Activated naive CD4-positive, alpha-beta T cell treated with anti-CD3 and anti-CD28 coated beads, Interleukin-2, amount 50 U/mL, for 16 hours (primary cell): ENCODE measurements around the gene FUT7.

Experiments used
- DNase-seq: peaks from one replicate; pipeline ENCODE4 v3.0.0-alpha.2; 2020

FUT7 gene

GRCh38 chr9:137032858-137033257, 970 bp upstream of the FUT7 start:
- no peak for DNase-seq

DNA sequence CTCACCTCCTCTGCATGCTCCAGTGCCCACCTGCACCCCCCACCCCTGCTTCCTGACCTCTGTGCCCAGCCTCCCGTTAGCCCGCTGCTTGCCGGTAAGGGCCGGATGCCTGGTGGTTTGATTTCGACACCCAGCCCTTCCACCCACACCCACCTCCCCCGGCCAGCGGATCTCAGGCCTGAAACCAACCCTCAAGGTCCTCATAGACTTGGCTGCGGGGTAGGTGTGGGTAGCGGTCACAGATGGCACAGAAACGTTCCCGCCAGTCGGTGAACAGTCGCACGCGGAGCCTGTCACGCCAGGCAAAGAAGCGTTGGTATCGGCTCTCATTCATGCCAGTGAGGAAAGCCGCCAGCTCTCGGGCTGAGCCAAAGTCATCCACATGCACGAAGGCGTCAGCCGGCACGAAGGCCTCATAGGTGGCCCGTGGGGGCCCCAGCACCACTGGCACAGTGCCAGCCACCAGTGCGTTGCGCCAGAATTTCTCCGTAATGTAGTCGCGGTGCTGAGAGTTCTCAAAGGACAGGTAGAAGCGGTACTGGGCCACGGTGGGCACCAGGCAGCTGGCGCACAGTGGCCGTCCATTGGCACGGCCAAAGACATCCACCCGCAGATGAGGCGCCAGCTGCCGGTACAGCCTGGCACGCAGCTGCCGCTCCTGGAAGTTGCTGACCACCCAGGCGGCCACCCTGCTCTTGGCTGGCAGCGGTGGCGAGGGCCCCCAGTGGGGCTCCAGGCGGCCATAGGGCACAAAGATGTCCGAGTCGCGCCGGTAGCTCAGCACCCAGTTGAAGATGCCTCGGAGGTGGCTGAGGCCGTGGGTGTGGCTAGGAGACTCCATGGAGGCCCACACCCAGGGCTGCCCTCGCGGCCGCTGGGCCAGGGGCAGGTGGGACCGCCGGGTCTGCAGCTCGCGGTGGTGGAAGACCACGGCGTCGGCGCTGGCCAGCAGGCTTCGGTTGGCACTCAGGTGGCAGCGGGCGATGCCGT, 1.1 kb downstream of the FUT7 start:
- DNase-seq, result no peak

DNA sequence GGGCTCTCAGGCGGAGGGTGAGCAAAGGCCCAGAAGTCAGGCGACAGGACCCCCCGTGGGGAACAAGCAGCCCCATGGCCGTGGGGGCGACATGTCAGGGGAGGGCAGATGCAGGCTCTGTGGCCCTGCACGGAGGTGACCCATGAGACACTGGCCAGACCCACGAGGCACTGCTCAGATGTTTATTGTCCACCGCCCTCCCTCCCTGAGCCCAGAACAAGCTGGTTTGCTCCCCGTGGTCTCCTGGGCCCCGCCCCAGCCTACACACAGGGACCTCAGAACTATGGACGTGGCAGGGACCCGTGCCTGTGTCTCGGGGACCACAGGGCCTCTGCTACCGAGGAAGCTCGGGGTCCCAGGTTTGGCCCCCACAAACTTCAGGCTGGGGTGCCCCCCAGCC, 1.9 kb downstream of the FUT7 start:
- no peak for DNase-seq

DNA sequence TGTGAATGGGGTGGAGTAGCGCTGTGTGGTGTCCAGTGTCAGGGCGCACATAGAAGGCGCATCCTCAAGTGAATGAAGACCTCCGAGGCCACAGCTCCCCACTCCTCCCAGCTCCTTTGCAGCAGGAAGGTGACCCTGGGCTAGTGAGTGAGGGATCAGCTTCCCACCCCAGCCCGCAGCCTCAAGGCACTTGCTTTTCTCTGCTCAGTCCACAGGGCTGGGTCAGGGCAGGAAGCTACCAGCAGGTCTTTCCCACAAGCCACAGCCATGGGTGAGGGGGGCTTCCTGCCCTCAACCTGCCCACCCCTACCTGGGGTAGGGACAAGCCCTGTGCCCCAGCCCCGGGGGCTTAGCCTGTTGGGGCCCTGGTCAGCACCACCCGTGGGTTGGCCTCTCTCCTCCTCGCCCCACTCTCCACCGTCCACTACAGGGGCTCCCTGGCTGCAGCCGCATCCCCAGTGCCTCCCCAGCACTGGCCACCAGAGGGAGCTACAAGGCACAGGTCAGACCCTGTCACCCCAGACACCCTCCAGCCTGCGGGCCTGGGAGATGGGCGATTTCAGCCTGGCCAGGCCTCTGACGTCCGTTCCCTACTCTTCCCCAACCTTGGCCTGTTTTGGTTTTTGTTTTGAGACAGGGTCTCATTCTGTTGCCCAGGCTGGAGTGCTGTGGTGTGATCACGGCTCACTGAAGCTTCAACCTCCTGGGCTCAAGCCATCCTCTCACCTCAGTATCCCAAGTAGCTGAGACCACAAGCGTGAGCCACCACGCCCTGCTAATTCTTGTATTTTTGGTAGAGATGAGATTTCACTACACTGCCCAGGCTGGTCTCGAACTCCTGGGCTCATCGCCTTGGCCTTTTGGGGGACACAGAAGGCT, 2.6 kb downstream of the FUT7 start:
- peak; percentile 75 for DNase-seq

- DNase-seq, result peak; percentile 70
Observed at GRCh38 chr9:137028263-137029057, 3.4 kb downstream of the FUT7 start.

- no peak for DNase-seq
Observed at GRCh38 chr9:137027369-137028262, 4.3 kb downstream of the FUT7 start, which contains the start of gene ABCA2. Gene ABCA2, minus strand, starts transcription at chr9:137028237. Its CDS starts 97 bp downstream, at chr9:137028140.

GRCh38 chr9:137026828-137027227, 5.1 kb downstream of the FUT7 start:
- DNase-seq, result no peak

DNA sequence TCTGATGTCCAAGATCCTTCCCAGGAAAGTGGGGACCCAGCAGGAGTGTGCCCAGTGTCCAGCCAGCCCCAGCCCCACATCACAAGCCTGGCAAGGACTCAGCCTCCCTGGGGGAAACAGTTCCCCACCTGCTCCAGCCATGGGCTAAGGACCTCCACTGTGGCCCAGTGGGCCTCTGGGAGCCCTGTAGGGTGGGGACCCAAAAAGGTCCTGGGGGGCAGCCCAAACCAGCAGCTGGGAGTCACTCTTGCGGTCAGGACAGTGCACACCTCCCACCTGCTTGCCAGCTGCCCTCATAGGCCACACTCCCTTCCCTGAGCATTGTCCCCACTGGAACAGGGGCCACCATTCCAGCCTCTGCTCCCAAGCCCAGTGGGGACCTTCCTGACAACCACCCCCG, 5.5 kb downstream of the FUT7 start:
- DNase-seq, result no peak

DNA sequence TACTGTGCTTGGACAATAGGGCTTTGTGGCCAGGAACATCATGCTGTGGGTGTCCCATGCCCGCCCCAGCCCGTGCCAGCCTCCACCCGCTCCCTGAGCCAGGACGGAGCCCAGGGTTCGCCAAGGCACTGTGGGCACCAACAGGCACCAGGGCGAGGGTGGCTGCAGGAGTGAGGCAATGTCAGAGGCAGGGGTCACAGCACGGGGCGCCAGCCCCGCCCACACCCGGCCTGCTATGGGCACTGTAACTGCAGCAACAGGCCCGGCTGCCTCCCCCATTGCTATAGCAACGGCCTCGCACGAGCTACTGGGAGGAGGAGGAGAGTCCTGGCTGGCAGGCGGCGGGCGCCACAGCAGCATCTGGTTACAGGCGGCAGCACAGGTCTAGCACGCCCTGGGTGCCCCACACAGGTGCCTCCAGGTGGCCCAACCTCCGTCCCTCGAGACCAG, 6.3 kb downstream of the FUT7 start:
- DNase-seq, result no peak

- no peak for DNase-seq
Observed at GRCh38 chr9:137023583-137023991, 8.3 kb downstream of the FUT7 start.

- DNase-seq, result no peak
Observed at GRCh38 chr9:137023157-137023556, 8.7 kb downstream of the FUT7 start.

- DNase-seq, result no peak
Observed at GRCh38 chr9:137022662-137023008, 9.3 kb downstream of the FUT7 start.

DNA sequence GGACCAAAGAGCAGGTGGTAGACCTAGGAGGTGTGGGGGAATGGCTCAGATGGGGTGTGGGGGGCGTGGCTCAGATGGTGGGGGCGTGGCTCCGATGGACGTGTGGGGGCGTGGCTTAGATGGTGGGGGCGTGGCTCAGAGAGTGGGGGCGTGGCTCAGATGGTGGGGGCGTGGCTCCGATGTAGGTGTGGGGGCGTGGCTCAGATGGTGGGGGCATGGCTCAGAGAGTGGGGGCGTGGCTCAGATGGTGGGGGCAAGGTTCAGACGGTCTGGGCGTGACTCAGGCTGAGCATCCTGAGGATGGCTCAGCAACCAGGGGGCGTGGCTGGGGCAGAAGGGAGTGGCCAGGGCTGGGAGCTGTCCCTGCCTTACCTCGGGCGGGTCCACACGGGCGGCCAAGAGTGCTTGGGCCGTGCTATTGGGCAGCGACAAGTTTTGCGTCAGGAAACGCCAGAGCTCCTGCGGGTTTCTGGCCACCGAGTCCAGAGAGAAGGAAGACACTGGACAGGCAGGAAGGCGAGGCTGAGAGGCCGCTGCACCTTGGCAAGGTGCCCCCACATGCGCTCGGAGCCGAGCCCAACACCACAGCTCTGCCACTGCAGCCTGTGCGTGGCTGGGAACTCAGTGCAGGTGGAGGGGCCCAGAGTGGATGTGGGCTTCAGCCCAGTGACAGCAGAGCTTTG, 9.8 kb downstream of the FUT7 start:
- DNase-seq, result peak; percentile 70

DNA sequence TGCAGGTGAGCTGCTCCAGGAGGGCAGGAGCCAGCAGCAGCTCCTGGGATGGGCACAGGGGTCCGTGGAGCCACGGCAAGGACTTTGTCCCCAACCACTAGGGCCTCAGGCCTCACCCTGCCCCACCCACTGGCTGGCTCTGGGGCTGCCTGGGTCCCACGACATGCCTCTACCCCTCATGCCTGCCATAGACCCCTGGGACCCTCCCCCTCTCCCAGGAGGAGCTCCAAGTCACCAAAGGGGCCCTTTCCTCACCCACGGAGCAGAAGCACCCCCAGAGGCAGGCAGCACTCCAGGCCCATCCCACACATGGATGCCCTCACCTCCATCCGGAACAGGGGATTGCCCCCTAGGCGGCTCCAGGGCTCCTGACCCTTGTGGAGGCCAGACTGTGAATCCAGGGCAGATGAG, 10.3 kb downstream of the FUT7 start:
- DNase-seq, result no peak

- DNase-seq, result no peak
Observed at GRCh38 chr9:137020771-137021567, 10.9 kb downstream of the FUT7 start.

DNA sequence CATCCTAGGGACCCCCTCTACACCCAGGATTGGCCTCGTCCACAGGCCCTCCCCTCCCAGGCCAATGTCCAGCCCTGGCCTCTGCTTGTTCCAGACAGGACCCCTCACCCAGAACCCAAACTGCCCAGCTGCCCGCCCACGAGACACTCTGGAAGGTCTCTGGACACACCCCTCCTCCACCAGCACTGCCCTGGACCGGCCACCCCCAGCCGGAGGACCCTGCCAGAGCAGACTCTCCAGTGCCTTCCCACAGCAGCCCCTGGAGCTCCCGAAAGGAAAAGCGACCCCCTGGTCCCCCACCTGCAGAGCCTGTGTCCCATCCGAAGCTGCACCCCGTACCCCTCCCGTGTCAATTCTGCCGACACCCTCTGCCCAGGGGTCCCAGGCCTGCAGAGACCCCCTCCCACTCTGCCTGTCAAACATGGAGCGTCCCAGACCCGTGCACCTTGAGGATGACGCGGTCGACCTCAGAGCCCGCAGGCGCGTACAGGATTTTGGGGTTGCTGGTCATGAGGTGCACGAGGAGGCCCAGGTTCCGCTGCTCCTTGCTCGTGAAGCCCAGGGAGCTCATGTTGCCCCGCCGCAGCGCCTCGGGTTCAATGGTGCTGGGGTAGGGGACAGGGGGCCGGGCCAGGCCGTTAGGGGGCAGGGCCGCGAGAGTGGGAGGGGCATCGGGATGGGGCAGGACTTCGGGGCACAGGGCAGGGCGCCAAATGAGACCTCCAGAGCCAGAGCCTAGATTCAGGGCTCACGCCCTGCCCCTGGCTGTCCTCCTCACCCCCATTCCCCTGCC, 11.8 kb downstream of the FUT7 start:
- DNase-seq, result no peak

DNA sequence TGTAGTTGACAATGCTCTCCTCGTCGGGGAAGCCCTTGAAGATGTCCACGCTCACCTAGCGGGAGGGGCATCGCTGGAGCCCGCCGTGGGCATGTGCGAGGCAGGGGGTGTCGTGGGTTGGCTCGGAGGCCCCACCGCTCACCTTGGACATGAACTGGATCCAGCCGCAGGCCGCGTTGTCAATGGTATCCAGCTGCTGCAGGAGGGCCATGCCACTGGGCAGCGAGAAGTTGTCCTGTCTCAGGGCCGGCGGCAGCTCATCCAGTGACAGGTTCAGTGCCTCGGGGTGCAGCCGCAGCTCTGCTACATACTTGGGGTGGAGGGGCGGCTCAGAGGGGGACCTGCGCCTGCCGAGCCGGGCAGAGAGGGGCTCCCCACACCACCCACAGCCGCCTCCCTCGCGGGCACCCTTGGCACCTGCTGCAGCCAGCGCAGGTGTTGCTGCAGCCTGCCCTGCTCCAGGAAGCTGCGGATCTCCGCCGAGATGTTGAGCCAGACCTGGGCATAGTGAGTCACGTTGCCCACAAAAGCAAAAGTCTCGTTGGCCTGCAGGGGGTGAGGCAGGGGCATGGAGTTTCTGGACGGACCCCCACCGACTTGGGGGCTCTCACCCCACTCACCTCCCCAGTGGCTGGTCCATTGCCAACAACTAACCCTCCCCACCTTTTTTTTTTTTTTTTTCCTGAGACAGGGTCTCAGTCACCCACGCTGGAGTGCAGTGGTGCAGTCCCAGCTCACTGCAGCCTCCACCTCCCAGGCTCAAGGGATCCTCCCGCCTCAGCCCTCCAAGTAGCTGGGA, 12.9 kb downstream of the FUT7 start:
- DNase-seq, result no peak

GRCh38 chr9:137017791-137018497, 13.9 kb downstream of the FUT7 start:
- DNase-seq, result no peak
